Umbilical cord (tissue), 2 donors: ENCODE data around the gene LGALS7. TPM values are rescaled to one million over a fixed set of nuclear protein-coding genes. Genes with fewer than 3 reads are reported as not detected.

Source experiments
- DNase-seq: peaks from one replicate; pipeline ENCODE4 v3.0.0-alpha.2; 2015; ENCODE audit warnings: low spot score
- total RNA-seq: library from RNA; depleted of rRNA; stranded (reverse); fragments of >200 nt; gene quantifications from one replicate; pipeline ENCODE4 v1.2.3, GENCODE V29; 2014; ENCODE audit warnings: low replicate concordance; ENCODE audit not compliant: insufficient read depth

LGALS7 gene
- total RNA-seq, 1 donor from 2014 or later = 4.3 TPM

DNA sequence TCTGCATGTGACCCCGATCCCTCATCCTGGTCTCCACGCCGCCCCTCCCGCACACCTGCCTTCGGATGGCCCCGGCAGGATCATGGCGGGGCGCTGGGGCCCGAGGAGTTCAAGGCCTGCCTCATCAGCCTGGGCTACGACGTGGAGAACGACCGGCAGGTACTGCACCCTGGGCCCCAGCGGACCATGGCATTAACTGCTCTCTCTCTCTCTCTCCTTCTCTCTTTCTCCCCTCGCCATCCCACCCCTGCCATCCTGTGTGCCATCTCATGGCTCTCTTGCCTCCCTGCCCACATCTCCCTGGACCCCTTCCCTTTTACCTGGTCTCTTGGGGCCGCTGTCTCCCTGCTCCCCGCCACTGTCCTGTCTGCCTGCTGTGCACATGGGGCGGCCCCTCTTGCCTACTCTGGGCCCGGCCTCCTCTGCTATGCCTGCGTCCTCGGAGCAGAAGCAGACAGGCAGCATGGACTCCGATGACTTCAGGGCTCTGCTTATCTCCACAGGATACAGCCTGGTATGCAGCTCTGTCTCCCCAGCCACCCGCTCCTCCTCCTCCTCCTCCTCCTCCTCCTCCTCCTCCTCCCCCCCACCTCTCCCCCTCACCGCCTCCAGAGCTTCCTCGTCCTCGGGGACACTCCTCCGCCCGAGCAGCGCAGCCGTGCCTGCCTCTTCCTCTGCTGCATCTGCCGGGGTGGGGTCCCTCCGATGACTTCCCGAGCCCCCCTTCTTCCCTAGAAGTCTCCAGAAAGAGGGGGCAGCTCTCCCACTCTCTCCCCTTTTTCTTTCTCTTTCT, 45.3 kb downstream of the LGALS7 start:
- peak; percentile 92 for DNase-seq

DNA sequence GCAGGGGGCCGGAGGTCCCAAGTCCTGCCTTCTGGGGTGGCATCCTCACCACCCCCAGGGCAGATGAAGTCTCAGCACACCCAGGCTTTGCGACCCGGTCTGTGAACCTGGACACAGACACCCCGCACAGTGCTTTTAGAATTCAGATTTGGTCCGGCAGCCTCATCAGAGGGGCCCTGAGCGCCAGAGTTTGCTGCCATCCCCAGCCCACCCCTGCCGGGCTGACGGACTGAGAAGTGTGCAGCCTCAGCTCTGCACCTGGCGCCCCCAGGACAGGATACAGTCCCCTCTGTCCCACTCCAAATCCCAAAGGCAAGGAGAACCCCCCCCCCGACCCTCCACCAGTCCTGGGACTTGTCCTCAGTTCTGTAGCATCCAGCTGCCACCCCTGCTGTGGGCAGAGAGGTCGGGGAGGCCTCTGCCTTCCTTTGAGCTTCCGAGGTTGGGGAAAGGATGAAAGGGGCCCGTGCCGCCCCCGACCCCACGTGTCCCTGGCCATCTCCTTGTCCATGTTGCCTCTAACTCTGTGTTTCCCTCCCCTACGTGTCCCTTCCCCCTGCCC, 45.9 kb downstream of the LGALS7 start:
- DNase-seq = no peak

DNA sequence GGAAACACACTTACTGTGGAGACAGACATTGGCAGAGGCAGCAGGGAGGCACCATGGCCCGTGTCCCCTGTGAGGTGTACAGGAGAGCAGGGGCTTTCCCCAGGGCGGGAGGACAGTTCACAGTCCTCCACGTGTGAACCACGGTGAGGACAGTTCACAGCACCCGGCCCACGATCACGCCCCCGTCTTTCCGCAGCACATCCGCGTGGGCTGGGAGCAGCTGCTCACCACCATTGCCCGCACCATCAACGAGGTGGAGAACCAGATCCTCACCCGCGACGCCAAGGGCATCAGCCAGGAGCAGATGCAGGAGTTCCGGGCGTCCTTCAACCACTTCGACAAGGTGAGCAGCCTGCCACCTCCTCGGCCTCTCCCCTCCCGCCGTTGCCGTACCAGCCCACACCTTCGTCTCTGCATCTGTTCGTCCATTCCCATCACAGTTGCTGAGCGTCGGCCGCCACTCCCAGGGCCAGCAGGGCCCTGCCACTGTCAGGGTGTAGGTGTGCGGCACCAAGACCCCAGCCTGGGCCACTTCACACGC, 46.5 kb downstream of the LGALS7 start:
- no peak for DNase-seq

DNA sequence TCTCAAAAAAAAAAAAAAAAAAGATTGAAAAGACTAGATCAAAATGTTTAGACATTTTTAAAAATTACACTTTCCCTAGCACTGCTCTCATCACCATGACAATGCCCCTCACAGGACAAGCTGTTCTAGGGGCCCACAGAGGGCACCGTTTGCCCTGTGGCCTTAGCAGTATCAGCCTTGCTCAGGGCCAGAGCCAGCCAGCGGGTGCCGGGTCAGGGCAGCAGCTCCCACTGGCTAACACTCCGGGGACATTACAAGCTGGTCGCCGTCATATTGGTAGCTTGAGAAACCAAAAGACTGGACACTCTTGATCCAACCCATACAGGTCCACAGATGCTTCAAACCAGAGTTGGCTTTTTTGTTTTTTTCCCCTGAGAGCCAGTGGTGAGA, 47.0 kb downstream of the LGALS7 start:
- no peak for DNase-seq

DNA sequence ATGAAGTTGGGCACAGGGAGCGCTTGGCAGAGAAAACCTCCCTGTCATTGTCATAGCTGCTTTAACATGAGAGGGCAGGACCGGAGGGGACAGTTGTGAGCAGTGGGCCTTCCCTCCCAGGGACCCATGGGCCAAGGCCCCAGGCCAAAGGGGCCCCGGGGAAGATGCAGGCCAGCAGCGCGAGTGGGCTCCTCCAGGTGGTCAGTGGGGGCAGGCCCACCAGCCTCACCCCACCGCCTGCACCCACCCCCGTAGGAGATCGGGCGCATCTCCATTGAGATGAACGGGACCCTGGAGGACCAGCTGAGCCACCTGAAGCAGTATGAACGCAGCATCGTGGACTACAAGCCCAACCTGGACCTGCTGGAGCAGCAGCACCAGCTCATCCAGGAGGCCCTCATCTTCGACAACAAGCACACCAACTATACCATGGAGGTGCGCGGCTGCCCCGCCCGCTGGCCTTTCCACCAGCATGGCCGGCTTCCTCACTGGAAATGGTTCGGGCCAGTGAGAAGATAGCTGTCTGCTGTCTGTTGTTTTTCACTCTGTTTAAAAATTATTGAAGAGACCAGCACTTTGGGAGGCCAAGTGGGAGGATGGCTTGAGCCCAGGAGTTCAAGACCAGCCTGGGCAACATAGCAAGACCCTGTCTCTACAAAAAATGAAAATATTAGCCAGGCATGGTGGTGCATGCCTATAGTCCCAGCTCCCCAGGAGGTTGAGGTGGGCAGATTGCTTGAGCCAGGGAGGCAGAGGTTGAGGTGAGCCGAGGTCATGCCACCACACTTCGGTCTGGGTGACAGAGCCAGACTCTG, 47.6 kb downstream of the LGALS7 start:
- no peak for DNase-seq

DNA sequence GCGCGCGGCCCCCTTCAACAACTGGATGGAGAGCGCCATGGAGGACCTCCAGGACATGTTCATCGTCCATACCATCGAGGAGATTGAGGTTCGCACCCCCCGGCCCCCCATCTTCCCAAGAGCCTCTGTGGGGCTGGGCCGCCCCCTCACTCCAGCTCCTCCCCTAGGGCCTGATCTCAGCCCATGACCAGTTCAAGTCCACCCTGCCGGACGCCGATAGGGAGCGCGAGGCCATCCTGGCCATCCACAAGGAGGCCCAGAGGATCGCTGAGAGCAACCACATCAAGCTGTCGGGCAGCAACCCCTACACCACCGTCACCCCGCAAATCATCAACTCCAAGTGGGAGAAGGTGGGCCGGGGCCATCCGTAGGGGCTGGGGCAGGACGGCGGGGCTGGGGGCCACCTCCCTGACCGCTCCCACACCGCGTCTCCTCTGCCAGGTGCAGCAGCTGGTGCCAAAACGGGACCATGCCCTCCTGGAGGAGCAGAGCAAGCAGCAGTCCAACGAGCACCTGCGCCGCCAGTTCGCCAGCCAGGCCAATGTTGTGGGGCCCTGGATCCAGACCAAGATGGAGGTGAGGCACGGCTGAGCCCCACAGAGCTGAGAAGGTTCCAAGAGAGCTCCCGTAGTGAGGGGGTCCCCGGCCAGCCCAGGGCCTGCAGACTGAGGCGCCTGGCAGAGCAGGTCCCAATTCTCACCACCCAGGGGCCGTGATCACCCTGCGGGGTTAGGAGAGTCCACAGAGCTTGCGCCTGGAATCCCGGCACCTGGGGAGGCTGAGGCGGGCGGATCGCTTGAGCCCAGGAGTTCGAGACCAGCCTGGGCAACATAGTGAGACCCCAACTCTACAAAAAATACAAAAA, 49.1 kb downstream of the LGALS7 start:
- DNase-seq = no peak

DNA sequence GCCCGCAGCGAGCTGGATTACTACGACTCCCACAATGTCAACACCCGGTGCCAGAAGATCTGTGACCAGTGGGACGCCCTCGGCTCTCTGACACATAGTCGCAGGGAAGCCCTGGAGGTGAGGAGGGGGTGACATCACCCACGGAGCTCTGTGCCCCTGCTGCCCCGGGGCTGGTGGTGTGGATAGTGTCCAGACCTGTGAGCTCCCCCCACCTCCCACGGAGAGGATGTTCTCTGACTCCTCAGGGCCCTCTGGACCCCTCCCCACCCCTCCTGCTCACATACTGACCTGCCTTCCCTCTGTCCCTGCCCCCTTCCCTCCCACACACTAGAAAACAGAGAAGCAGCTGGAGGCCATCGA, 49.7 kb downstream of the LGALS7 start:
- DNase-seq = no peak

DNA sequence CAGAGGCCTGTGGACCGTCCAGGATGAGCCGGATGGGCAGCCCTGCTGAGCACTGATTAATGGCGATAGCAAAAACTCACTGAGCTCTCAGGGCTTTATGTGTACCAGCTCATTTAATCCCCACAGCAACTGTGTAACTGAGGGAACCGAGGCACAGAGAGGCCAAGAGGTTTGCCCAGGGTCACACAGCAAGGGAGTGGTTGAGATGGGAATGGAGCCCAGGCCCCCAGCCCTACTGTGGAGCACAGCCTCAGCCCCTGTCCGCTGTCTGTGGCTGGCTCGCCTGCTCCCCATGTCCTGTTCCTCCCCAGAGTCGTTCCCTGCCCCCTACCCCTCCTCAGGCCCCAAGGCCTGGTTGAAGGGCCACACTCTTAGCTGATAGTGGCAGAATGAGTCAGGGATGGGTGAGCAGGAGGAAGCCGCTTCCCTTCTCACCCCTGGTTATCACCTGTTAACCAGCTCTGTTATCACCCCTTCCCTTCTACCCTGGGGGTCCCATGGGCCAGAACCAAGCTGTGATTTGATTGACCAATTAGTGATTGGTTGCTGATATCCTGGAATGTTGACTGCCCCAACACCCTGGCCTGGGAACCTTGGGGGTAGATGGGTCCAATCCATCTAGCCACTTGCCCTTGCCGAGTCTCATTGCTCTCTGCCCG, 50.2 kb downstream of the LGALS7 start:
- DNase-seq = no peak

DNA sequence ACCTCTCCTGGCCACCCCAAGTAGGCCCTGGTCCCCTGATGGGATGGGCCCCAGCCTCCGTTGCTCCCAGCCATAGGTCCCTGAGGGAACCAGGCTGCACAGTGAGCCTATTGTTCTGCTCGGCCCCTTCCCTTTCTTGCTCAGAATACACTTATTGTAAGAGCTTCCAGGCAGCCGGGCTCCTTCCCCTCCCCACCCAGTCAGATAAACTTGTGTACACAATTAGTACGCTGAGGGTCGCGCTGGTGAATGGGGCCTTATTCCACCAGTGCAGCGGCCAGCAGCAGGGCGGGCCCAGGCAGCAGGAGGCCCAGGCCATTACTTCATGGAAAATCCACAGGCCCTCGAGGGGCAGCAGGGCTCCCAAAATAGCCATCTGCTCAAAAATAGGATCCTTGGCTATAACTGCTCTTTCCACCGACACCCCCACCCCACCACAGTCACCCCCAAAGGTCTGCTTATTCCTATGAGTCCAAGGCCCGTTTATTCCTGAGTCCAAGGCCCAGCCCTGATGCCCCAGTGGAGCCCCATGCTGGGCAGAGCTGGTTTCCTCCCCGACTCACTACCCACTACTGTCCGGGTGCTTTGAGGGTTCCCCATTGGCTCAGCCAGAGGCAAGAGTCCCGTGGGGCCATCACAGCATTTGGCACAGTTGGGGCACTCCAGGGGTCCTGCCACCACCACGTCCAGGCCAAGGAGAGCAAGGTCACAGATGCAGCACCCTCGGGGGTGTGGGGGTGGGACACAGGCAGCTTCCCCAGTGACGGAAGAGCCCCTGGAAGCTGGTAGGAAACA, 51.1 kb downstream of the LGALS7 start:
- no peak for DNase-seq

DNA sequence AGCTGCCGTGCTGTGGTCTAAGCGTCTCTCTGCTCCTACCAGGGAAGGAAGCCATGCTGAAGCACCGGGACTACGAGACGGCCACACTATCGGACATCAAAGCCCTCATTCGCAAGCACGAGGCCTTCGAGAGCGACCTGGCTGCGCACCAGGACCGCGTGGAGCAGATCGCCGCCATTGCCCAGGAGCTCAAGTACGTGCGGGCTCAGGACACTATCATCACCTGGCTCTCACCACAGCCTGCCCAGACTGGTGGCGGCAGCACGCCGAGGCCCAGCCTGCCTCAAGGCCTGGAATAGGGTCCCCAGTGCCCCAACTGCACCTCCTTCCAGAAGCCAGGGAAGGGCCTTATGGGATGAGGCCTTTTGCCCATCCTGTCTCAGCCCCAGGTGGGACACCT, 51.8 kb downstream of the LGALS7 start:
- no peak for DNase-seq

Other genes starting within 250 kb of the LGALS7 start
- gene MAP4K1, start 155.6 kb downstream of the LGALS7 start, total RNA-seq = 0.96 TPM
- gene EIF3K, start 154.3 kb downstream of the LGALS7 start, total RNA-seq = 56.1 TPM
- 354 TPM for gene ACTN4, start 125.9 kb downstream of the LGALS7 start, total RNA-seq
- gene CAPN12, start 29.0 kb downstream of the LGALS7 start, total RNA-seq = not detected
- 139 TPM for gene LGALS7B, start 15.7 kb upstream of the LGALS7 start, total RNA-seq
- gene LGALS4, start 39.4 kb upstream of the LGALS7 start, total RNA-seq = not detected
- 16.1 TPM for gene ECH1, start 58.3 kb upstream of the LGALS7 start, total RNA-seq
- 141 TPM for gene HNRNPL, start 76.5 kb upstream of the LGALS7 start, total RNA-seq
- gene RINL, start 104.8 kb upstream of the LGALS7 start, total RNA-seq = 4.1 TPM
- gene SIRT2, start 126.1 kb upstream of the LGALS7 start, total RNA-seq = 36.4 TPM
- 11.8 TPM for gene NFKBIB, start 126.5 kb upstream of the LGALS7 start, total RNA-seq
- gene CCER2, start 138.7 kb upstream of the LGALS7 start, total RNA-seq = not detected
- gene SARS2, start 157.2 kb upstream of the LGALS7 start, total RNA-seq = 11.3 TPM
- gene MRPS12, start 157.4 kb upstream of the LGALS7 start, total RNA-seq = 29.4 TPM
- gene FBXO17, start 202.2 kb upstream of the LGALS7 start, total RNA-seq = 11.6 TPM